ENCODE results near the gene SLC30A1. TPM values are rescaled to one million over a fixed set of nuclear protein-coding genes. Genes with fewer than 3 reads are reported as not detected.

SLC30A1 gene
- total and polyA plus RNA-seq, 2 of the 13 experiments (the other 11 are each of a cell fraction or from before 2014, with no cell fraction given), result 5.9 to 24.4 TPM

- no peak for TF ChIP-seq PAWR (CRISPR knock-in tag; IDR thresholded peaks at IDR 0.05; ENCODE audit: borderline replicate concordance)
- TF ChIP-seq ETV5 (CRISPR knock-in tag; IDR thresholded peaks at IDR 0.05; ENCODE audit: borderline replicate concordance), result no peak
- peak; percentile 53; the same call in 1 of the 2 replicates for TF ChIP-seq ZNF280D (CRISPR knock-in tag; IDR thresholded peaks at IDR 0.05)
- no peak for TF ChIP-seq MXD1 (CRISPR knock-in tag; IDR thresholded peaks at IDR 0.05)
- no peak for TF ChIP-seq ZNF234 (CRISPR knock-in tag; conservative IDR thresholded peaks at IDR 0.05)
- 0 out of 2 replicates have a peak, but pooled peaks have one; percentile 32 for TF ChIP-seq ISL2 (CRISPR knock-in tag; IDR thresholded peaks at IDR 0.05)
- TF ChIP-seq ZNF510 (CRISPR knock-in tag; IDR thresholded peaks at IDR 0.05; ENCODE audit: low read depth), result no peak
- TF ChIP-seq ZNF407 (CRISPR knock-in tag; IDR thresholded peaks at IDR 0.05; ENCODE audit: not compliant biosample characterization), result no peak
- no peak for TF ChIP-seq ZNF530 (CRISPR knock-in tag; IDR thresholded peaks at IDR 0.05; ENCODE audit: low read depth)
- TF ChIP-seq ELK4 (CRISPR knock-in tag; IDR thresholded peaks at IDR 0.05; ENCODE audit: borderline replicate concordance), result no peak
- no peak for TF ChIP-seq MZF1 (CRISPR knock-in tag; IDR thresholded peaks at IDR 0.05; ENCODE audit: borderline replicate concordance)
- TF ChIP-seq ETS1 (CRISPR knock-in tag; IDR thresholded peaks at IDR 0.05), result no peak
- no peak for TF ChIP-seq SMARCE1 (IDR thresholded peaks at IDR 0.05; ENCODE audit: borderline replicate concordance)
Measured at GRCh38 chr1:211619033-211619996, 40.4 kb upstream of the SLC30A1 start (continued).

All from HepG2 (cell line).